Osteoblast (primary cell): ENCODE results near the gene PARVG. TPM values are rescaled to one million over a fixed set of nuclear protein-coding genes. Genes with fewer than 3 reads are reported as not detected.
"Not testable (repeated sequence)": the region's sequence is repeated elsewhere in the genome, so short reads cannot be mapped to it uniquely, and the experiment has no call there.

Experiments
- DNase-seq: peaks from one replicate; pipeline ENCODE4 v3.0.0; 2011; ENCODE audit warnings: low spot score, mixed read lengths; ENCODE audit not compliant: insufficient read length; ENCODE audit errors: missing footprints
- H2AFZ ChIP-seq: 2 replicates; pipeline ENCODE4 v1.6.0; 2011; ENCODE audit warnings: mild to moderate bottlenecking, low read length
- H3K27ac ChIP-seq: 2 replicates; pipeline ENCODE4 v1.5.1; 2011; ENCODE audit warnings: mild to moderate bottlenecking, low read depth, low read length, moderate library complexity
- H3K27me3 ChIP-seq: 2 replicates; pipeline ENCODE4 v1.6.0; 2012; ENCODE audit warnings: mild to moderate bottlenecking, control low read depth, inconsistent platforms, low read length, moderate library complexity; ENCODE audit not compliant: insufficient read depth
- H3K36me3 ChIP-seq: 2 replicates; pipeline ENCODE4 v1.5.1; 2011; ENCODE audit warnings: mild to moderate bottlenecking, low read length, control low read depth, moderate library complexity; ENCODE audit not compliant: insufficient read depth
- H3K4me1 ChIP-seq: 2 replicates; pipeline ENCODE4 v1.5.1; 2011; ENCODE audit warnings: mild to moderate bottlenecking, low read length, control low read depth, moderate library complexity; ENCODE audit not compliant: insufficient read depth
- H3K4me2 ChIP-seq: 2 replicates; pipeline ENCODE4 v1.6.0; 2011; ENCODE audit warnings: mild to moderate bottlenecking, low read length; ENCODE audit not compliant: insufficient read depth
- H3K4me3 ChIP-seq: fragments of 200-600 bp; sonication (generic); 3 replicates; pipeline ENCODE4 v1.5.1; 2012; ENCODE audit warnings: mild to moderate bottlenecking, low read length, inconsistent platforms; ENCODE audit not compliant: insufficient read depth
- H3K79me2 ChIP-seq: 2 replicates; pipeline ENCODE4 v1.6.0; 2012; ENCODE audit warnings: mild to moderate bottlenecking, low read length, control low read depth, inconsistent platforms; ENCODE audit not compliant: insufficient read depth
- H3K9me3 ChIP-seq: 2 replicates; pipeline ENCODE4 v1.5.1; 2011; ENCODE audit warnings: low read depth, low read length, control low read depth
- H4K20me1 ChIP-seq: 2 replicates; pipeline ENCODE4 v1.6.0; 2012; ENCODE audit warnings: mild to moderate bottlenecking, low read length, control low read depth; ENCODE audit not compliant: insufficient read depth
- CTCF ChIP-seq: IDR thresholded peaks from 2 replicates; pipeline ENCODE4 v1.5.1; 2011; ENCODE audit warnings: mild to moderate bottlenecking, low read depth, low read length, moderate library complexity; ENCODE audit errors: extremely low read depth
- total RNA-seq: library from RNA; depleted of rRNA; stranded (reverse); fragments of >200 nt; gene quantifications from 2 replicates; pipeline ENCODE4 v1.2.3, GENCODE V29; 2012

The PARVG gene
- total RNA-seq, 1 donor, result 1.1 TPM

GRCh38 chr22:44229331-44229730 is 48.6 kb downstream of the PARVG start:
- no peak overlapping the region for H2AFZ ChIP-seq
- no peak overlapping the region for H3K27ac ChIP-seq
- no peak for TF ChIP-seq CTCF
- H3K36me3 ChIP-seq, result no peaks in the 10 kb centered on the region
- H3K27me3 ChIP-seq, result peaks cover 8% of the 10 kb centered on the region
- H3K9me3 ChIP-seq, result peaks cover 5% of the 10 kb centered on the region
- no peak overlapping the region for H3K4me2 ChIP-seq
- DNase-seq, result no peak
- H3K4me3 ChIP-seq, result no peak overlapping the region
- no peaks in the 10 kb centered on the region for H3K79me2 ChIP-seq
- H4K20me1 ChIP-seq, result no peaks in the 10 kb centered on the region
- H3K4me1 ChIP-seq, result no peaks in the 10 kb centered on the region

GRCh38 chr22:44229809-44230208 is 49.1 kb downstream of the PARVG start:
- TF ChIP-seq CTCF, result no peak
- Histone ChIP-seq H3K4me1 (no peaks in the 10 kb centered on the region), H3K36me3 (no peaks in the 10 kb centered on the region), H3K4me3 (no peak overlapping the region), H3K79me2 (no peaks in the 10 kb centered on the region), H3K27me3 (peaks cover 8% of the 10 kb centered on the region), H4K20me1 (no peaks in the 10 kb centered on the region), H3K4me2 (no peak overlapping the region), H3K27ac (no peak overlapping the region), H2AFZ (no peak overlapping the region), H3K9me3 (peaks cover 5% of the 10 kb centered on the region)
- DNase-seq, result no peak

GRCh38 chr22:44231233-44231632 is 50.5 kb downstream of the PARVG start:
- Histone ChIP-seq H3K79me2 (no peaks in the 10 kb centered on the region), H3K27ac (no peak overlapping the region), H3K4me2 (no peak overlapping the region), H3K4me1 (no peaks in the 10 kb centered on the region), H3K4me3 (no peak overlapping the region), H4K20me1 (no peaks in the 10 kb centered on the region), H2AFZ (no peak overlapping the region), H3K36me3 (no peaks in the 10 kb centered on the region), H3K9me3 (peaks cover 5% of the 10 kb centered on the region), H3K27me3 (no peaks in the 10 kb centered on the region)
- no peak for TF ChIP-seq CTCF
- no peak for DNase-seq

- not testable (repeated sequence) for H3K27me3 ChIP-seq, H3K9me3 ChIP-seq, H3K79me2 ChIP-seq, H3K27ac ChIP-seq, H3K4me3 ChIP-seq, H2AFZ ChIP-seq, H4K20me1 ChIP-seq, H3K4me2 ChIP-seq, DNase-seq, H3K4me1 ChIP-seq, H3K36me3 ChIP-seq
These were observed 53.6 kb downstream of the PARVG start for GRCh38 chr22:44234372-44234771.
